OCI-LY7 (cell line): ENCODE measurements around the gene ARL15. TPM values are rescaled to one million over a fixed set of nuclear protein-coding genes. Genes with fewer than 3 reads are reported as not detected.

Source experiments
- BruUV-seq: library from RNA; stranded (reverse); fragments of 400-500 nt; replicated peaks from 2 replicates; lab custom pipeline; 2021; lab: Mats Ljungman, UMichigan
- CTCF ChIA-PET: fragments of 300-600 bp; sonication (Branson Sonifier 250); formaldehyde crosslinking; loops from one replicate; lab custom pipeline; 2022; ENCODE audit warnings: antibody characterized with exemption; ENCODE audit not compliant: unreplicated experiment; lab: Charles Lee
- POLR2A ChIA-PET: fragments of 300-600 bp; sonication (Branson Sonifier 250); formaldehyde crosslinking; loops from one replicate; lab custom pipeline; 2022; ENCODE audit warnings: antibody characterized with exemption; lab: Charles Lee
- DNase-seq: peaks from one replicate; pipeline ENCODE4 v3.0.0-alpha.2; 2015; ENCODE audit warnings: low spot score
- H2AFZ ChIP-seq: fragments of 200-600 bp; sonication (generic), shearing (Covaris generic); 2 replicates; pipeline ENCODE4 v1.6.1; 2014; ENCODE audit warnings: mild to moderate bottlenecking, antibody characterized with exemption, low read length, moderate library complexity
- H3K27ac ChIP-seq: fragments of 200-600 bp; sonication (generic); 2 replicates; pipeline ENCODE4 v1.5.1; 2014; ENCODE audit warnings: mixed run types, low read depth, mild to moderate bottlenecking, moderate library complexity, low read length, inconsistent platforms; ENCODE audit not compliant: poor library complexity, severe bottlenecking
- H3K36me3 ChIP-seq: fragments of 200-600 bp; sonication (generic); 2 replicates; pipeline ENCODE4 v1.6.1; 2014; ENCODE audit warnings: mild to moderate bottlenecking, antibody characterized with exemption, low read length, moderate library complexity, mixed read lengths; ENCODE audit not compliant: insufficient read depth
- H3K4me1 ChIP-seq: fragments of 200-600 bp; sonication (generic); 2 replicates; pipeline ENCODE4 v1.5.1; 2014; ENCODE audit warnings: mild to moderate bottlenecking, low read length; ENCODE audit not compliant: insufficient read depth, poor library complexity, severe bottlenecking
- H3K4me2 ChIP-seq: fragments of 200-600 bp; sonication (generic); 2 replicates; pipeline ENCODE4 v1.6.1; 2014; ENCODE audit warnings: mild to moderate bottlenecking, low read length
- H3K4me3 ChIP-seq: fragments of 200-600 bp; sonication (generic); 2 replicates; pipeline ENCODE4 v1.5.1; 2014; ENCODE audit warnings: mild to moderate bottlenecking, low read depth, low read length; ENCODE audit not compliant: poor library complexity, severe bottlenecking
- H3K79me2 ChIP-seq: fragments of 200-600 bp; sonication (generic); 2 replicates; pipeline ENCODE4 v1.6.1; 2016; ENCODE audit warnings: low read depth, mild to moderate bottlenecking, low read length, moderate library complexity, mixed read lengths; ENCODE audit not compliant: insufficient read depth
- H3K9me2 ChIP-seq: fragments of 200-600 bp; sonication (generic); 2 replicates; pipeline ENCODE4 v1.6.1; 2016; ENCODE audit warnings: mild to moderate bottlenecking, low read length, mixed read lengths; ENCODE audit not compliant: insufficient read depth
- H3K9me3 ChIP-seq: fragments of 200-600 bp; sonication (generic); 2 replicates; pipeline ENCODE4 v1.6.1; 2014; ENCODE audit warnings: mild to moderate bottlenecking, mixed run types, low read length, mixed read lengths
- H4K20me1 ChIP-seq: fragments of 200-600 bp; sonication (generic); 2 replicates; pipeline ENCODE4 v1.6.1; 2014; ENCODE audit warnings: mild to moderate bottlenecking, antibody characterized with exemption, low read length, moderate library complexity, mixed read lengths; ENCODE audit not compliant: insufficient read depth
- CTCF ChIP-seq: fragments of 200-600 bp; sonication (generic); conservative IDR thresholded peaks from 2 replicates; pipeline ENCODE4 v1.5.1; 2014; ENCODE audit warnings: mild to moderate bottlenecking, antibody characterized with exemption, low read length, moderate library complexity, mixed read lengths
- EZH2phosphoT487 ChIP-seq: fragments of 200-600 bp; sonication (generic); IDR thresholded peaks from 2 replicates; pipeline ENCODE4 v1.6.1; 2018; ENCODE audit warnings: low read depth, borderline replicate concordance, mild to moderate bottlenecking, mixed run types, antibody characterized with exemption, low read length, moderate library complexity, mixed read lengths
- intact Hi-C: fragments of 100-400 bp; cut with micrococcal nuclease; formaldehyde crosslinking; loops from one replicate; pipeline ENCODE4 v1.10.0; 2022; ENCODE audit not compliant: unreplicated experiment
- total RNA-seq, 2 experiments: library from RNA; depleted of rRNA in 1 of 2; stranded (reverse); fragments of >200 nt in 1 of 2; shearing (Covaris generic) in 1 of 2; gene quantifications; 2 replicates each; pipeline ENCODE4 v1.2.3, GENCODE V29; 2014 to 2022

Gene ARL15
- total RNA-seq, 2 experiments from 2014 or later = 18.8 to 24.4 TPM

GRCh38 chr5:54146390-54146789 lies 164.0 kb downstream of the ARL15 start:
- ChIA-PET CTCF (no interaction called here), POLR2A (interaction anchor here (0.8 to 1.4 kb wide), 2 partner anchors 13 to 15 kb away, joined by 3 to 4 read pairs; no protein-coding TSS in a partner anchor)
- no peak overlapping the region for H2AFZ ChIP-seq
- no peaks in the 10 kb centered on the region for H4K20me1 ChIP-seq
- no peak overlapping the region for H3K4me3 ChIP-seq
- no peak for TF ChIP-seq CTCF
- TF ChIP-seq EZH2phosphoT487 = no peak
- BruUV-seq = no TSS peak
- no peak for DNase-seq
- H3K36me3 ChIP-seq = no peaks in the 10 kb centered on the region; the same call in 1 of the 2 replicates
- H3K9me2 ChIP-seq = no peaks in the 10 kb centered on the region
- H3K79me2 ChIP-seq = no peaks in the 10 kb centered on the region
- peaks cover 13% of the 10 kb centered on the region for H3K4me1 ChIP-seq
- no peak overlapping the region for H3K27ac ChIP-seq
- intact Hi-C loops = no loop called here
- H3K4me2 ChIP-seq = no peak overlapping the region
- no peaks in the 10 kb centered on the region for H3K9me3 ChIP-seq

GRCh38 chr5:54140247-54140840 lies 170.0 kb downstream of the ARL15 start:
- POLR2A ChIA-PET = no interaction called here
- Histone ChIP-seq H4K20me1 (no peaks in the 10 kb centered on the region), H3K4me1 (no peaks in the 10 kb centered on the region), H3K79me2 (no peaks in the 10 kb centered on the region), H3K9me2 (no peaks in the 10 kb centered on the region), H3K9me3 (no peaks in the 10 kb centered on the region), H3K36me3 (no peaks in the 10 kb centered on the region; the same call in 1 of the 2 replicates), H3K27ac (no peak overlapping the region), H2AFZ (no peak overlapping the region), H3K4me3 (no peak overlapping the region), H3K4me2 (no peak overlapping the region)
- intact Hi-C loops = no loop called here
- no TSS peak for BruUV-seq
- DNase-seq = no peak
- no peak for TF ChIP-seq EZH2phosphoT487
- TF ChIP-seq CTCF = no peak
- CTCF ChIA-PET = no interaction called here

GRCh38 chr5:54136516-54137440 lies 173.6 kb downstream of the ARL15 start:
- H3K9me2 ChIP-seq = no peaks in the 10 kb centered on the region
- DNase-seq = no peak
- H2AFZ ChIP-seq = no peak overlapping the region
- TF ChIP-seq EZH2phosphoT487 (no peak), CTCF (no peak)
- H3K9me3 ChIP-seq = no peaks in the 10 kb centered on the region
- no peak overlapping the region for H3K27ac ChIP-seq
- ChIA-PET POLR2A (interaction anchor here (0.6 to 0.8 kb wide), 6 partner anchors 72 to 597 kb away, joined by 3 to 4 read pairs (median 3); no protein-coding TSS in a partner anchor), CTCF (no interaction called here)
- no peak overlapping the region for H3K4me3 ChIP-seq
- H3K79me2 ChIP-seq = no peaks in the 10 kb centered on the region
- H3K4me2 ChIP-seq = no peak overlapping the region
- intact Hi-C loops = no loop called here
- no TSS peak for BruUV-seq
- H3K4me1 ChIP-seq = no peaks in the 10 kb centered on the region
- no peaks in the 10 kb centered on the region for H3K36me3 ChIP-seq
- H4K20me1 ChIP-seq = no peaks in the 10 kb centered on the region
